ENCODE measurements around the gene UNC5C.
A peak's percentile ranks its signal among the peaks of the same experiment; 100 is the strongest.
"Not testable (repeated sequence)": the region's sequence is repeated elsewhere in the genome, so short reads cannot be mapped to it uniquely, and the experiment has no call there.

Gene UNC5C

GRCh38 chr4:95171377-95171776 is 377.4 kb downstream of the UNC5C start:
- not testable (repeated sequence) for DNase-seq (ENCODE audit: low read depth)

- DNase-seq (ENCODE audit: low read depth), result no peak
Measured at GRCh38 chr4:95170176-95170575, 378.6 kb downstream of the UNC5C start.

- no peak for DNase-seq (ENCODE audit: low read depth)
Measured at GRCh38 chr4:95167805-95168204, 381.0 kb downstream of the UNC5C start.

- DNase-seq (ENCODE audit: low read depth), result peak; percentile 12
Measured at GRCh38 chr4:95165926-95166524, 382.7 kb downstream of the UNC5C start.

- DNase-seq (ENCODE audit: low read depth), result no peak
Measured at GRCh38 chr4:95162867-95163266, 385.9 kb downstream of the UNC5C start.

GRCh38 chr4:95161781-95162469 is 386.8 kb downstream of the UNC5C start:
- DNase-seq (ENCODE audit: low read depth), result no peak

GRCh38 chr4:95159384-95159783 is 389.4 kb downstream of the UNC5C start:
- DNase-seq (ENCODE audit: low read depth), result no peak

- DNase-seq (ENCODE audit: low read depth), result no peak
Measured at GRCh38 chr4:95158626-95159025, 390.1 kb downstream of the UNC5C start.

- no peak for DNase-seq (ENCODE audit: low read depth)
Measured at GRCh38 chr4:95158045-95158444, 390.7 kb downstream of the UNC5C start.

GRCh38 chr4:95157596-95157995 is 391.2 kb downstream of the UNC5C start:
- DNase-seq (ENCODE audit: low read depth), result no peak

- no peak for DNase-seq (ENCODE audit: low read depth)
Measured at GRCh38 chr4:95156452-95156765, 392.4 kb downstream of the UNC5C start.

GRCh38 chr4:95155759-95156451 is 392.9 kb downstream of the UNC5C start:
- DNase-seq (ENCODE audit: low read depth), result no peak

GRCh38 chr4:95153182-95153581 is 395.6 kb downstream of the UNC5C start:
- no peak for DNase-seq (ENCODE audit: low read depth)

GRCh38 chr4:95151255-95151654 is 397.5 kb downstream of the UNC5C start:
- DNase-seq (ENCODE audit: low read depth), result no peak

- no peak for DNase-seq (ENCODE audit: low read depth)
Measured at GRCh38 chr4:95142932-95143331, 405.8 kb downstream of the UNC5C start.

- DNase-seq (ENCODE audit: low read depth), result no peak
Measured at GRCh38 chr4:95141361-95141760, 407.4 kb downstream of the UNC5C start.

- not testable (repeated sequence) for DNase-seq (ENCODE audit: low read depth)
Measured at GRCh38 chr4:95139424-95139823, 409.3 kb downstream of the UNC5C start.

GRCh38 chr4:95134016-95134415 is 414.8 kb downstream of the UNC5C start:
- not testable (repeated sequence) for DNase-seq (ENCODE audit: low read depth)

GRCh38 chr4:95129821-95130311 is 418.9 kb downstream of the UNC5C start:
- DNase-seq (ENCODE audit: low read depth), result no peak

- DNase-seq (ENCODE audit: low read depth), result no peak
Measured at GRCh38 chr4:95129031-95129430, 419.7 kb downstream of the UNC5C start.

GRCh38 chr4:95124906-95125504 is 423.8 kb downstream of the UNC5C start:
- no peak for DNase-seq (ENCODE audit: low read depth)

- no peak for DNase-seq (ENCODE audit: low read depth)
Measured at GRCh38 chr4:95122001-95122400, 426.8 kb downstream of the UNC5C start.

GRCh38 chr4:95120456-95120855 is 428.3 kb downstream of the UNC5C start:
- DNase-seq (ENCODE audit: low read depth), result no peak

Measured in CMK (cell line).